Heart left ventricle (tissue), 16 donors: Measurements from ENCODE around the gene COPRS. TPM values are rescaled to one million over a fixed set of nuclear protein-coding genes. Genes with fewer than 3 reads are reported as not detected.

ENCODE experiments used
- ATAC-seq, 4 donors: fragments of 200-7000 bp; cut with Tn5 transposase; one replicate each; pipeline ENCODE4 v1.9.1; 2020 to 2022; ENCODE audit warnings: moderate library complexity in 4 of 4, mild to moderate bottlenecking in 3 of 4, moderate number of reproducible peaks in 1 of 4
- DNase-seq, 5 donors: peaks; one replicate each; pipeline ENCODE4 v3.0.0-alpha.2; 2020
- H3K27ac ChIP-seq, 12 donors: fragments of 200-600 bp; sonication (generic) in 4 of 12; one replicate each; pipeline versions ENCODE4 v1.5.0 to v1.8.0; 2016 to 2022; ENCODE audit warnings: mild to moderate bottlenecking in 2 of 12
- H3K27me3 ChIP-seq, 9 donors: fragments of 200-600 bp; sonication (generic) in 2 of 9; one replicate each; pipeline versions ENCODE4 v1.5.1 to v1.8.0; 2016 to 2022; ENCODE audit warnings: mild to moderate bottlenecking in 3 of 9
- H3K36me3 ChIP-seq, 9 donors: fragments of 200-600 bp; sonication (generic) in 2 of 9; one replicate each; pipeline versions ENCODE4 v1.5.0 to v1.8.0; 2018 to 2022; ENCODE audit warnings: mild to moderate bottlenecking in 2 of 9
- H3K4me1 ChIP-seq, 12 donors: fragments of 200-600 bp; sonication (generic) in 4 of 12; one replicate each; pipeline versions ENCODE4 v1.5.0 to v1.8.0; 2016 to 2022; ENCODE audit warnings: mild to moderate bottlenecking in 3 of 12
- H3K4me3 ChIP-seq, 12 donors: fragments of 200-600 bp; sonication (generic) in 4 of 12; one replicate each; pipeline versions ENCODE4 v1.5.0 to v1.8.0; 2017 to 2022; ENCODE audit warnings: mild to moderate bottlenecking in 9 of 12, moderate library complexity in 4 of 12
- H3K9me3 ChIP-seq, 12 donors: fragments of 200-600 bp; sonication (generic) in 4 of 12; one replicate each; pipeline versions ENCODE4 v1.5.0 to v1.8.0; 2016 to 2022; ENCODE audit warnings: mild to moderate bottlenecking in 1 of 12
- POLR2A ChIP-seq, 2 donors: fragments of 450-650 bp; IDR thresholded peaks; one replicate each; pipeline ENCODE4 v1.6.1; 2017; ENCODE audit warnings: antibody characterized with exemption in 2 of 2, mild to moderate bottlenecking in 2 of 2, moderate library complexity in 2 of 2
- WGBS, 4 donors: extraction: QIAGEN DNeasy Blood & Tissue Kit in 2 of 4; methylation state at CpG; one replicate each; pipeline versions ENCODE4 v1.1.5 to v1.1.7; 2013 to 2018; 5-methylcytosine and 5-hydroxymethylcytosine counted together
- intact Hi-C, 10 donors: fragments of 100-400 bp; cut with DNase I; formaldehyde crosslinking; loops; one replicate each; pipeline versions ENCODE4 v1.11.1 to v1.14.2; 2022
- polyA plus RNA-seq, 2 donors: library from polyadenylated mRNA; stranded (reverse); fragments of 200-250 nt; gene quantifications; one replicate each; pipeline ENCODE4 v1.2.3, GENCODE V29; 2013
- total RNA-seq, 9 donors: library from RNA; depleted of rRNA in 2 of 9; stranded (reverse); fragments of >200 nt in 2 of 9; fragmentation: NEBNext Ultra II Directional in 3 of 9; extraction: Animal tissue kit (Norgen Biotek cat#: 25700) in 3 of 9; gene quantifications; one replicate each; pipeline versions ENCODE4 v1.1.0 to v1.2.4, GENCODE V29; 2016 to 2023
- TF ChIP-seq, protein P1 (sequence below), 12 donors: fragments of 200-600 bp; sonication (generic) in 4 of 12; IDR thresholded peaks; one replicate each; pipeline versions ENCODE4 v1.5.0 to v1.8.0; 2018 to 2022; ENCODE audit warnings: antibody characterized with exemption in 12 of 12, mild to moderate bottlenecking in 5 of 12
- donor health status: ischemic (EF 13 %, LVEDD 7.1; RV severe dilation, severe dysfunction).
- donor health status: healthy with polysubstance abuse.
- donor health status: DM: no; HTN: yes; CAD: no.
- donor health status: DM: no; HTN: no; CAD: no.
- donor health status: ischemic (EF 25% LVEDD 6.9; RV normal size, moderate dysfunction).
- donor health status: ischemic (EF 25% LVEDD 5.7; RV mildly dilated, moderate dysfunction).
- donor health status: healthy.
- donor health status: DM: yes; HTN: yes; CAD: no.
- donor health status: ischemic (EF 35%, LVEDD 5.7; RV mildly dilated, moderate dysfunction).
- donor health status: nonischemic (EF 11% LVEDD 7.7; RV severe dilation, severe dysfunction).
- donor health status: DM: yes; HTN: yes; CAD: no.
- donor health status: PGD.
- donor health status: ischemic (EF 29% LVEDD 5.4; RV normal size, mild dysfunction).
- donor health status: nonischemic (EF 23%, LVEDD 6.1; RV moderate dilation, normal function).

COPRS gene
- total and polyA plus RNA-seq, 11 donors: 39.9 to 104 (median 54.3) TPM

DNA sequence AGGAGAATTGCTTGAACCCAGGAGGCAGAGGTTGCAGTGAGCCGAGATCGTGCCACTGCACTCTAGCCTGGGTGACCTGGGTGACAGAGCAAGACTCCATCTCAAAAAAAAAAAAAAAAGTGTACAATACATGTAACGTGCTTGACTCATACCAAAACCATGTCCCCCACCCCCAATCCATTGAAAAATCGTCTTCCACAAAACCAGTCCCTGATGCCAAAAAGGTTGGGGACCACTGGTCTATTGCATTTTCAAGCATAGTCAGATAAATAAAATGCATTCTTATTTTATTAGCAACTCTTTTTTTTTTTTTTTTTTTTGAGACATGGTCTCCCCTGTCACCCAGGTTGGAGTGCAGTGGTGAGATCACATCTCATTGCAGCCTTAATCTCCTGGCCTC is 52.1 kb downstream of the COPRS start:
- 92 to 93% (median 93%) methylated on average over 4 of the region's 4 CpGs for WGBS, 4 donors
- no peaks in the 10 kb centered on the region for H3K36me3 ChIP-seq
- no peak overlapping the region for H3K27ac ChIP-seq
- H3K9me3 ChIP-seq: no peaks in the 10 kb centered on the region
- intact Hi-C loops: no loop called here
- no peak for ATAC-seq
- no peak overlapping the region for H3K4me3 ChIP-seq
- peaks cover 0 to 9% (median 0%) of the 10 kb centered on the region in 12 donors for H3K4me1 ChIP-seq
- TF ChIP-seq POLR2A (IDR thresholded peaks at IDR 0.05): no peak
- no peaks in the 10 kb centered on the region for H3K27me3 ChIP-seq
- no peak for DNase-seq

DNA sequence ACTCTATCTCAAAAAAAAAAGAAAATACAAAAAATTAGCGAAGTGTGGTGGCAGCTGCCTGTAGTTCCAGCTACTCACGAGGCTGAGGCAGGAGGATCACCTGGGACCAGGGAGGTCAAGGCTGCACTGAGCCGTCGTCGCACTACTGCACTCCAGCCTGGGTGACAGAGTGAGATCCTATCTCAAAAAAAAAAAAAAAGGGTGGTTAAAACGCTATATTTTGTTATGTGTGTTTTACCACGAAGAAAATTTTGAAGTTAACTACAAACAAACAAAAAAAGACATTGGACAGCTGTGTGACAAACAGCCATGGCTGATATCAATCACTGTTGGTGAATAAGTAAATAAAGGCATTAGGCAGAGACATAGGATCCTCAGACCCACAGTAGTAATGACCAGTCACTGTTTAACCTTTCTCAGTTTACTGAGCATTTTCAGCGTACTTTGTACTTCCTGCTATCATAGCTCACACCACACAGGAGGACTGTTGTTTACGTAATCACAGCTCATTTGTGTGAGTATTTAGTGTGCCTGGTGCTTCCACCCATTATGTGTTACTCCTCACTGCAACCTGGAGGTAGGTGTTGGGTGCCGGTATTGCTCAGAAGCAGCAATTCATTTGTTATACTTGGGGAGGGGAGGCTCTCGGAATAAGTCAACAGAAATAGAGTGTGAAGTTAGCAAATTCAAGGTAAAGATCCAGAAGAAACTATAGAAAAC is 55.4 kb downstream of the COPRS start:
- no peaks in the 10 kb centered on the region for H3K36me3 ChIP-seq
- no peak overlapping the region for H3K4me3 ChIP-seq
- no peaks in the 10 kb centered on the region for H3K9me3 ChIP-seq
- TF ChIP-seq POLR2A (IDR thresholded peaks at IDR 0.05): no peak
- TF ChIP-seq, protein P1, sequence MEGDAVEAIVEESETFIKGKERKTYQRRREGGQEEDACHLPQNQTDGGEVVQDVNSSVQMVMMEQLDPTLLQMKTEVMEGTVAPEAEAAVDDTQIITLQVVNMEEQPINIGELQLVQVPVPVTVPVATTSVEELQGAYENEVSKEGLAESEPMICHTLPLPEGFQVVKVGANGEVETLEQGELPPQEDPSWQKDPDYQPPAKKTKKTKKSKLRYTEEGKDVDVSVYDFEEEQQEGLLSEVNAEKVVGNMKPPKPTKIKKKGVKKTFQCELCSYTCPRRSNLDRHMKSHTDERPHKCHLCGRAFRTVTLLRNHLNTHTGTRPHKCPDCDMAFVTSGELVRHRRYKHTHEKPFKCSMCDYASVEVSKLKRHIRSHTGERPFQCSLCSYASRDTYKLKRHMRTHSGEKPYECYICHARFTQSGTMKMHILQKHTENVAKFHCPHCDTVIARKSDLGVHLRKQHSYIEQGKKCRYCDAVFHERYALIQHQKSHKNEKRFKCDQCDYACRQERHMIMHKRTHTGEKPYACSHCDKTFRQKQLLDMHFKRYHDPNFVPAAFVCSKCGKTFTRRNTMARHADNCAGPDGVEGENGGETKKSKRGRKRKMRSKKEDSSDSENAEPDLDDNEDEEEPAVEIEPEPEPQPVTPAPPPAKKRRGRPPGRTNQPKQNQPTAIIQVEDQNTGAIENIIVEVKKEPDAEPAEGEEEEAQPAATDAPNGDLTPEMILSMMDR (IDR thresholded peaks at IDR 0.05): no peak
- intact Hi-C loops: no loop called here
- ATAC-seq (no peak), DNase-seq (no peak)
- no peak overlapping the region for H3K27ac ChIP-seq
- no peaks in the 10 kb centered on the region for H3K27me3 ChIP-seq
- 82 to 91% (median 86%) methylated on average over 11 of the region's 11 CpGs for WGBS, 4 donors
- peaks cover 0 to 3% (median 0%) of the 10 kb centered on the region in 12 donors for H3K4me1 ChIP-seq

DNA sequence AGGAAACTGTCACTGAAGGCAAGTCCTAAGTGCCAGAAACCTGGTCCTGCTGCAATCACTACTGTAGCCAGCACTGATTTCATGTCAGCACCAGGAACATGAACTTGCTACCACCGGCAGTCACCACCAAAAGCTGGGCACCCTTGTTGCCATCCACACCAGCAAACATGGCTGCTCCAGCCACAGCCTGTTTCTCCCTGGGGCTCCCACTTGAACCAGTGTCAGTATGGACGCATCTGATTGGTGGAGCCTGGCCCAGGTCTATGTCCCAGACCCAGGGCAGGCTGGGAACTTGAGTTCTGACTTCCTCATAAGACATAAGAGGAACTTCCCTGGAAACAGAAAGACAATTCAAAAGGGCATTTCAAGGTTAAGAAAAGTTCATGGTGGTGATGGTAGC is 56.5 kb downstream of the COPRS start:
- Histone ChIP-seq H3K36me3 (no peaks in the 10 kb centered on the region), H3K9me3 (no peaks in the 10 kb centered on the region), H3K4me1 (peaks cover 0 to 3% (median 0%) of the 10 kb centered on the region in 12 donors), H3K27ac (no peak overlapping the region), H3K4me3 (no peak overlapping the region), H3K27me3 (no peaks in the 10 kb centered on the region)
- intact Hi-C loops: no loop called here
- ATAC-seq (peak in 3 of 4 donors; percentile 62 to 83 (median 75)), DNase-seq (peak in 3 of 5 donors; percentile 38 to 58 (median 42))
- 64 to 87% (median 79%) methylated on average over 2 of the region's 2 CpGs for WGBS, 4 donors
- TF ChIP-seq, protein P1 (IDR thresholded peaks at IDR 0.05): no peak
- TF ChIP-seq POLR2A (IDR thresholded peaks at IDR 0.05): no peak

Other genes with a start within 250 kb of the COPRS start
- gene UTP6, start 42.5 kb upstream of the COPRS start, total RNA-seq: 10 to 100 TPM; 10.8 to 38.1 (median 25.3) TPM
- 10 to 100 TPM; 24.2 to 29.6 TPM for gene UTP6, start 42.5 kb upstream of the COPRS start, polyA plus RNA-seq
- 10 to 100 TPM in 8 of 9 donors, 1 to 10 TPM in 1; 8.8 to 18.9 (median 13.4) TPM for gene SUZ12, start 77.8 kb upstream of the COPRS start, total RNA-seq
- 10 to 100 TPM in 1 of 2 donors, 1 to 10 TPM in 1; 5.7 to 10.3 TPM for gene SUZ12, start 77.8 kb upstream of the COPRS start, polyA plus RNA-seq
- gene LRRC37B, start 148.1 kb upstream of the COPRS start, total RNA-seq: 10 to 100 TPM in 1 of 9 donors, 1 to 10 TPM in 8; 2.3 to 10.6 (median 3.2) TPM
- gene LRRC37B, start 148.1 kb upstream of the COPRS start, polyA plus RNA-seq: 1 to 10 TPM; 2.6 to 4.5 TPM